GM12878 (cell line): ENCODE data around the gene CD27. TPM values are rescaled to one million over a fixed set of nuclear protein-coding genes. Genes with fewer than 3 reads are reported as not detected.

Experiments used
- ATAC-seq: fragments of 200-7000 bp; cut with Tn5 transposase; 3 replicates; pipeline ENCODE4 v1.9.1; 2020; ENCODE audit warnings: mild to moderate bottlenecking, moderate library complexity
- BruUV-seq: library from RNA; stranded (reverse); fragments of 400-500 nt; replicated peaks from 2 replicates; lab custom pipeline; 2021; lab: Mats Ljungman, UMichigan
- CTCF ChIA-PET: fragments of 300-600 bp; sonication (Branson Sonifier 250); formaldehyde crosslinking; extraction: SDS; loops from one replicate; lab custom pipeline; 2021; ENCODE audit warnings: inconsistent platforms; lab: Yijun Ruan, JAX
- POLR2A ChIA-PET: fragments of 350-600 bp; formaldehyde crosslinking; extraction: SDS; loops from one replicate; lab custom pipeline; 2021; ENCODE audit warnings: inconsistent platforms; lab: Charles Lee
- RAD21 ChIA-PET: fragments of 300-600 bp; sonication (Branson Sonifier 250); formaldehyde crosslinking; loops from one replicate; lab custom pipeline; 2023; ENCODE audit warnings: antibody characterized with exemption; ENCODE audit not compliant: unreplicated experiment; lab: Charles Lee
- SMC1A ChIA-PET: fragments of 300-600 bp; sonication (Branson Sonifier 250); formaldehyde crosslinking; loops from one replicate; lab custom pipeline; 2023; ENCODE audit not compliant: unreplicated experiment, uncharacterized antibody; lab: Charles Lee
- DNase-seq: peaks from one replicate; pipeline ENCODE4 v3.0.0-alpha.2; 2011; ENCODE audit warnings: low read depth, low spot score
- FAIRE-seq: peaks from 3 replicates; lab custom pipeline; 2011; peaks lifted over from hg19 to GRCh38; lab: Jason Lieb, UNC
- H2AFZ ChIP-seq: 2 replicates; pipeline ENCODE4 v1.6.0; 2011; ENCODE audit warnings: low read depth, low read length, control low read depth; ENCODE audit not compliant: control insufficient read depth
- H3K27ac ChIP-seq: 2 replicates; pipeline ENCODE4 v1.5.1; 2011; ENCODE audit warnings: control low read depth; ENCODE audit not compliant: control insufficient read depth, insufficient read depth
- H3K27me3 ChIP-seq, 2 experiments: replicated peaks in 1 of 2; 2 replicates each; pipeline versions ENCODE4 v1.6.0 to v1.6.1; 2011; ENCODE audit warnings: low read length in 1 of 2; ENCODE audit not compliant: control insufficient read depth in 2 of 2, insufficient read depth in 2 of 2
- H3K36me3 ChIP-seq, 2 experiments: 2 replicates each; pipeline ENCODE4 v1.5.1; 2011; ENCODE audit warnings: low read length in 1 of 2; ENCODE audit not compliant: control insufficient read depth in 2 of 2, insufficient read depth in 2 of 2
- H3K4me1 ChIP-seq: 2 replicates; pipeline ENCODE4 v1.6.1; 2011; ENCODE audit warnings: mild to moderate bottlenecking, low read length, moderate library complexity, mixed read lengths; ENCODE audit not compliant: control insufficient read depth, insufficient read depth
- H3K4me2 ChIP-seq: 2 replicates; pipeline ENCODE4 v1.6.0; 2011; ENCODE audit warnings: control low read depth; ENCODE audit not compliant: control insufficient read depth, insufficient read depth
- H3K4me3 ChIP-seq: fragments of 200-600 bp; sonication (generic); 2 replicates; pipeline ENCODE4 v1.5.1; 2016
- H3K79me2 ChIP-seq: 2 replicates; pipeline ENCODE4 v1.6.0; 2011; ENCODE audit warnings: low read length; ENCODE audit not compliant: control insufficient read depth, insufficient read depth
- H3K9ac ChIP-seq: 2 replicates; pipeline ENCODE4 v1.8.0; 2011; ENCODE audit warnings: low read length, control low read depth, mixed read lengths; ENCODE audit not compliant: control insufficient read depth, insufficient read depth
- H3K9me3 ChIP-seq: replicated peaks from 3 replicates; pipeline ENCODE4 v1.5.1; 2011; ENCODE audit warnings: mild to moderate bottlenecking, low read length; ENCODE audit not compliant: control insufficient read depth, insufficient read depth
- H4K20me1 ChIP-seq: 2 replicates; pipeline ENCODE4 v1.6.0; 2011; ENCODE audit not compliant: control insufficient read depth, insufficient read depth
- ASH2L ChIP-seq: fragments of 300-600, 200-600 bp; sonication (generic); IDR thresholded peaks from 2 replicates; pipeline ENCODE4 v1.6.1; 2017; ENCODE audit warnings: low read depth, mild to moderate bottlenecking, borderline replicate concordance
- BCL11A ChIP-seq: IDR thresholded peaks from 2 replicates; pipeline ENCODE4 v1.6.1; 2011; ENCODE audit warnings: low read depth, low read length
- CREB1 ChIP-seq: IDR thresholded peaks from 2 replicates; pipeline ENCODE4 v1.6.1; 2012; ENCODE audit warnings: low read depth, mild to moderate bottlenecking, inconsistent platforms
- KLF5 ChIP-seq: fragments of 450-650 bp; IDR thresholded peaks from 2 replicates; pipeline ENCODE4 v1.6.1; 2014; ENCODE audit warnings: mild to moderate bottlenecking; ENCODE audit not compliant: partially characterized antibody
- LARP7 ChIP-seq: fragments of 450-650 bp; IDR thresholded peaks from 2 replicates; pipeline ENCODE4 v1.6.1; 2017; ENCODE audit warnings: mild to moderate bottlenecking
- NFXL1 ChIP-seq: fragments of 450-650 bp; IDR thresholded peaks from 2 replicates; pipeline ENCODE4 v1.6.1; 2017; ENCODE audit warnings: antibody characterized with exemption, mild to moderate bottlenecking, borderline replicate concordance
- PAX8 ChIP-seq: fragments of 450-650 bp; IDR thresholded peaks from 2 replicates; pipeline ENCODE4 v1.6.1; 2017; ENCODE audit warnings: mild to moderate bottlenecking, moderate library complexity
- POU2F2 ChIP-seq: IDR thresholded peaks from 3 replicates; pipeline ENCODE4 v1.6.1; 2011; ENCODE audit warnings: low read depth, mild to moderate bottlenecking, low read length, borderline replicate concordance
- RBBP5 ChIP-seq: fragments of 200-600 bp; sonication (generic); conservative IDR thresholded peaks from 2 replicates; pipeline ENCODE4 v1.6.1; 2016
- RELA ChIP-seq: fragments of 450-650 bp; IDR thresholded peaks from 2 replicates; pipeline ENCODE4 v1.8.0; 2014; ENCODE audit warnings: borderline replicate concordance; ENCODE audit not compliant: partially characterized antibody
- REST ChIP-seq: IDR thresholded peaks from 2 replicates; pipeline ENCODE4 v1.6.1; 2012; ENCODE audit warnings: mild to moderate bottlenecking, low read depth, low read length
- TAF1 ChIP-seq: IDR thresholded peaks from 2 replicates; pipeline ENCODE4 v1.6.1; 2011; ENCODE audit warnings: mild to moderate bottlenecking, low read depth, low read length, borderline replicate concordance
- ZBTB11 ChIP-seq: fragments of 450-650 bp; formaldehyde crosslinking; IDR thresholded peaks from 2 replicates; pipeline ENCODE4 v1.5.0; 2022; ENCODE audit warnings: mild to moderate bottlenecking, missing genetic modification characterization
- ZNF274 ChIP-seq: IDR thresholded peaks from one replicate; pipeline ENCODE4 v1.8.0; 2011; ENCODE audit not compliant: insufficient read length, insufficient read depth
- WGBS: methylation state at CpG from one replicate; pipeline ENCODE4 v1.1.6; 2016; ENCODE audit warnings: low lambda C conversion rate; ENCODE audit not compliant: insufficient replicate concordance, insufficient coverage; ENCODE audit errors: missing lambda C conversion rate; 5-methylcytosine and 5-hydroxymethylcytosine counted together
- in situ Hi-C: fragments of 300-500 bp; cut with MboI; formaldehyde crosslinking; loops from 9 replicates; pipeline ENCODE4 v1.14.3; 2018; ENCODE audit warnings: mixed read lengths
- intact Hi-C: fragments of 100-400 bp; cut with micrococcal nuclease; formaldehyde crosslinking; loops from one replicate; pipeline ENCODE4 v1.14.2; 2022; ENCODE audit not compliant: unreplicated experiment
- polyA plus RNA-seq, 11 experiments: library from polyadenylated mRNA; depleted of rRNA in 4 of 11; unstranded in 6 of 11; stranded (reverse) in 5 of 11; fragments of >200 nt; fragmentation: Nextera tagmentation in 4 of 11; fragmentation: Illumina TruSeq in 1 of 11; extraction: Ambion mirVana in 4 of 11; extraction: Trizol in 1 of 11; gene quantifications; 1 replicate in 1 of 11; 2 replicates in 10 of 11; pipeline versions ENCODE4 v1.2.1 to v1.2.3, GENCODE V29; 2011 to 2016; ENCODE audit warnings: inconsistent platforms in 2 of 11, missing spikeins in 2 of 11, low read depth in 1 of 11
- total RNA-seq, 4 experiments: library from RNA; depleted of rRNA in 3 of 4; stranded (reverse); fragments of >200 nt in 3 of 4; fragmentation: Illumina TruSeq in 1 of 4; extraction: Trizol in 1 of 4; gene quantifications; 2 replicates each; pipeline versions ENCODE4 v1.2.1 to v1.2.3, GENCODE V29; 2013 to 2021
- TF ChIP-seq, protein P1 (sequence below): fragments of 450-650 bp; formaldehyde crosslinking; IDR thresholded peaks from 2 replicates; pipeline ENCODE4 v1.4.0; 2020; ENCODE audit warnings: mild to moderate bottlenecking, moderate library complexity

The CD27 gene
- total and polyA plus RNA-seq, 10 of the 15 experiments (the other 5 are each of a cell fraction or from before 2014, with no cell fraction given), result 4.9 to 184 (median 106) TPM

GRCh38 chr12:6476489-6476888 is 31.7 kb downstream of the CD27 start:
- ChIA-PET SMC1A (no interaction called here), POLR2A (interaction anchor here (0.5 kb wide), 1 partner anchor 19 kb away, joined by 3 read pairs; no protein-coding TSS in a partner anchor), RAD21 (no interaction called here), CTCF (no interaction called here)
- ATAC-seq (no peak), FAIRE-seq (no peak), DNase-seq (no peak)
- no peaks in the 10 kb centered on the region for H3K27me3 ChIP-seq
- no peak overlapping the region for H3K4me2 ChIP-seq
- no peak overlapping the region for H3K27ac ChIP-seq
- no peak overlapping the region for H2AFZ ChIP-seq
- H3K9ac ChIP-seq, result no peak overlapping the region
- peaks cover 7% of the 10 kb centered on the region for H3K4me1 ChIP-seq
- H3K4me3 ChIP-seq, result no peak overlapping the region
- no peak for TF ChIP-seq PAX8
- no peak for TF ChIP-seq ZBTB11 (CRISPR knock-in tag)
- no peak for TF ChIP-seq LARP7
- TF ChIP-seq KLF5, result no peak
- TF ChIP-seq RELA, result no peak
- no peak for TF ChIP-seq ZNF274
- TF ChIP-seq CREB1, result no peak
- TF ChIP-seq ASH2L, result no peak
- no peak for TF ChIP-seq RBBP5
- no peak for TF ChIP-seq POU2F2
- no peak for TF ChIP-seq BCL11A
- TF ChIP-seq TAF1, result no peak
- TF ChIP-seq NFXL1, result no peak
- TF ChIP-seq, protein P1, sequence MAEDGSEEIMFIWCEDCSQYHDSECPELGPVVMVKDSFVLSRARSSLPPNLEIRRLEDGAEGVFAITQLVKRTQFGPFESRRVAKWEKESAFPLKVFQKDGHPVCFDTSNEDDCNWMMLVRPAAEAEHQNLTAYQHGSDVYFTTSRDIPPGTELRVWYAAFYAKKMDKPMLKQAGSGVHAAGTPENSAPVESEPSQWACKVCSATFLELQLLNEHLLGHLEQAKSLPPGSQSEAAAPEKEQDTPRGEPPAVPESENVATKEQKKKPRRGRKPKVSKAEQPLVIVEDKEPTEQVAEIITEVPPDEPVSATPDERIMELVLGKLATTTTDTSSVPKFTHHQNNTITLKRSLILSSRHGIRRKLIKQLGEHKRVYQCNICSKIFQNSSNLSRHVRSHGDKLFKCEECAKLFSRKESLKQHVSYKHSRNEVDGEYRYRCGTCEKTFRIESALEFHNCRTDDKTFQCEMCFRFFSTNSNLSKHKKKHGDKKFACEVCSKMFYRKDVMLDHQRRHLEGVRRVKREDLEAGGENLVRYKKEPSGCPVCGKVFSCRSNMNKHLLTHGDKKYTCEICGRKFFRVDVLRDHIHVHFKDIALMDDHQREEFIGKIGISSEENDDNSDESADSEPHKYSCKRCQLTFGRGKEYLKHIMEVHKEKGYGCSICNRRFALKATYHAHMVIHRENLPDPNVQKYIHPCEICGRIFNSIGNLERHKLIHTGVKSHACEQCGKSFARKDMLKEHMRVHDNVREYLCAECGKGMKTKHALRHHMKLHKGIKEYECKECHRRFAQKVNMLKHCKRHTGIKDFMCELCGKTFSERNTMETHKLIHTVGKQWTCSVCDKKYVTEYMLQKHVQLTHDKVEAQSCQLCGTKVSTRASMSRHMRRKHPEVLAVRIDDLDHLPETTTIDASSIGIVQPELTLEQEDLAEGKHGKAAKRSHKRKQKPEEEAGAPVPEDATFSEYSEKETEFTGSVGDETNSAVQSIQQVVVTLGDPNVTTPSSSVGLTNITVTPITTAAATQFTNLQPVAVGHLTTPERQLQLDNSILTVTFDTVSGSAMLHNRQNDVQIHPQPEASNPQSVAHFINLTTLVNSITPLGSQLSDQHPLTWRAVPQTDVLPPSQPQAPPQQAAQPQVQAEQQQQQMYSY (CRISPR knock-in tag), result no peak
- no peak for TF ChIP-seq REST
- intact Hi-C loops (no loop called here), in situ Hi-C loops (no loop called here)
- WGBS, result 37% methylated on average over 3 of the region's 3 CpGs
- H3K36me3 ChIP-seq, result no peaks in the 10 kb centered on the region
- no peaks in the 10 kb centered on the region for H3K79me2 ChIP-seq
- H3K9me3 ChIP-seq, result no peaks in the 10 kb centered on the region; the same call in 2 of the 3 replicates
- no peaks in the 10 kb centered on the region for H4K20me1 ChIP-seq
- BruUV-seq, result no TSS peak
